LHCN-M2 (cell line): ENCODE data around the gene ANTKMT. TPM values are rescaled to one million over a fixed set of nuclear protein-coding genes. Genes with fewer than 3 reads are reported as not detected.
"Not testable (repeated sequence)": the region's sequence is repeated elsewhere in the genome, so short reads cannot be mapped to it uniquely, and the experiment has no call there.

Source experiments
- DNase-seq: peaks from one replicate; pipeline ENCODE4 v3.0.0-alpha.2; 2012; ENCODE audit warnings: low read depth
- total RNA-seq: library from RNA; depleted of rRNA; stranded (reverse); fragments of >200 nt; gene quantifications from 2 replicates; pipeline ENCODE4 v1.2.3, GENCODE V29; 2014

ANTKMT gene
- total RNA-seq, 1 experiment from 2014 or later, result 36.7 TPM

GRCh38 chr16:740764-741505 lies 20.0 kb downstream of the ANTKMT start, which contains the start of gene CIAO3:
TSS of gene CIAO3 (minus strand) at chr16:740997. CDS start at chr16:740985, 12 bp downstream.
- peak; percentile 84 for DNase-seq

DNA sequence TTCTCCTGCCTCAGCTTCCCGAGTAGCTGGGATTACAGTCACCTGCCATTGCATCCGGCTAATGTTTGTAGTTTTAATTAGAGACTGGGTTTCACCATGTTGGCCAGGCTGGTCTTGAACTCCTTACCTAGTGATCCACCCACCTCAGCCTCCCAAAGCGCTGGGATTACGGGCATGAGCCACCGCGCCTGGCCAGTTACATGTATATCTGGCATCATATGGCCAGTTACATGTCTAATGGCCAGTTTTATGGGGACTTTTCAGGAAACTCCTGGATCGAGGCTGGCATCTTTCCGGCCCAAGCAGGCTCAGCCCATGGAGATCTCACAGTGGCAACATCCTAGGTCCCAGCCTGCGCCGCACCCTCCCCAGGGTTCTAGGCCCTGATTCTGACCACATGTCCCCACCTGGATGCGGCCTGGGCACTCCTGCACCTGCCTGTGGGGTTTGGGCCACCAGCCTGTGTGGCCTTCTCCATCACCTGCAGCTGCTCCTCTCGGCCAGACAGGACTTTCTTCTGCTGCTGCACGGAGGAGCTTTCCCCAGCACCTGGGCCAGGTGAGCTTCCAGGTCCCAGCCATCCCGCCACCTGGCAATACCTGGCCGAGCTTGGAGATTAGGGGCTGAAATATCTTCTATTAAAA lies 21.2 kb downstream of the ANTKMT start:
- no peak for DNase-seq

DNA sequence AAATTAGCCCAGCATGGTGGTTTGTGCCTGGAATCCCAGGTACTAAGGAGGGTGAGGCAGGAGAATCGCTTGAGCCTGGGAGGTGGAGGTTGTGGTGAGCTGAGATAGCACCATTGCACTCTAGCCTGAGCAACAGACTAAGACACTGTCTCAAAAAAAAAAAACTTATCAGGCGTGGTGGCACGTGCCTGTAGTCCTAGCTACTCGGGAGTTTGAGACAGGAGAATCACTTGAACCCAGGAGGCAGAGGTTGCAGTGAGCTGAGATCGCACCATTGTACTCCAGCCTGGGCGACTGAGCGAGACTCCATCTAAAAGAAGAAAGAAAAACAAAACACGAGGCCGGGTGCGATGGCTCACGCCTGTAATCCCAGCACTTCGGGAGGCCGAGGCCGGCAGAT lies 21.9 kb downstream of the ANTKMT start:
- not testable (repeated sequence) for DNase-seq

DNA sequence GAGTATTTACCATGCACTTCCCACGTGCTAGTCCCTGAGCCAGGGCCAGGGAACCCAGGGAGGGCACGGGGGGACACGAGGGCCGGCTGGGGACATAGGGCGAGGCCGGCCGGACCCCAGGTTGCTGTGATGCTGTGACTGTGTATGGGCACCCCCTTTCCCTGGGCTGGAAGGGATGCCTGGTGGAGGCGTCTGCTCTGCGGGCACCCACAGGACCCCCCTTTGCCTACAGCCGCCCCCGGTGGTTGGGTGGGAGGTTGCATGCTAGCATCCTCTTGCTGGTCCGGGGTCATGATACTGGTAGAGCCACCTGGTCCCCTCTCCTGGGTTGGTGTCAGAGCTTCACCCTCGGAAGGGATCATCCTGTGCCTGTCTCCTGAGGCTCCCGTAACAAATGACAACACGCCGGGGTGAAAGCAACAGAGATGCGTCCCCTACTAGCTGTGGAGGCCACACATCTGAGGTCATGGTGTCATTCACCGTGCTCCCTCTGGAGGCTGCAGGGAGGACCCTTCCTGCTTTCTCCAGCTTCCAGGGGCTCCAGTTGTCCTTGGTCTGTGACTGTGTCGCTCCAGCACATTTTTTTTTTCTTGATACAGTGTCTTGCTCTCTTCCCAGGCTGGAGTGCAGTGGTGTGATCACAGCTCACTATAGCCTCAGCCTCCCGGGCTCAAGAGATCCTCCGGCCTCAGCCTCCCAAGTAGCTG lies 23.0 kb downstream of the ANTKMT start:
- no peak for DNase-seq

- DNase-seq, result no peak
Observed at GRCh38 chr16:745739-746138, 24.8 kb downstream of the ANTKMT start.

DNA sequence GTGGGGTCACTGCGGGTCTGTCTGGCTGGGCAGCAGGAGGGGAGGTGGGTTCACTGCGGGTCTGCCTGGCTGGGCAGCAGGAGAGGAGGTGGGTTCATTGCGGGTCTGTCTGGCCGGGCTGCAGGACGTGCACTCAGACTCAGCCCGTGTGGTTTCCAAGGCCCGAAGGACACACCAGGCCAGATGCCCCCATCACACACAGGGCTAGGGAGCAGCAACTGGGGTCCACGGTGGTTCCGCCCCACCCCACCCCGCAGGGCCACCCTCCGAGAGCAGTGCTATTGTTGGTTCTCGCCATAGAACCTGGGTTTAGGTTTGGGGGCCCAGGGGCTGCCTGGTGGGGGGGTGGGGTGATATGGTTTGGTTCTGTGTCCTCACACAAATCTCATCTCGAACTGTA lies 25.7 kb downstream of the ANTKMT start:
- DNase-seq, result no peak

- DNase-seq, result no peak
Observed at GRCh38 chr16:747978-748746, 27.2 kb downstream of the ANTKMT start.

DNA sequence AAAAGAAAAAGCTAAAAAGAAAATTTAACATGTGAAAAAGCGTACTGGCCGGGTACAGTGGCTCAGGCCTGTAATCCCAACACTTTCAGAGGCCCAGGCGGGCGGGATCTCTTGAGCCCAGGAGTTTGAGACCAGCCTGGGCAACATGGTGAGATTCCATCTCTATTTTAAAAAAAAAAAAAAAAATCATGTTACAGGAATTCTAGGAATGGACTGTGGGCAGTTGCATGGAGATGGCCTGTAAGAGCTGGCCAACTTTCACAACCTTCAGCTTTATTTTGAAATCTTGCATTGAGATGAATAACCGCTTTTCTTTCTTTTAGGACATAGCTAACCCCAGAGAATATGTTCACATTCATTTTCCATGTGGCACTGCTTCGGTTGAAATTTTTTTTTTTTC lies 28.1 kb downstream of the ANTKMT start:
- DNase-seq, result peak; percentile 54

DNA sequence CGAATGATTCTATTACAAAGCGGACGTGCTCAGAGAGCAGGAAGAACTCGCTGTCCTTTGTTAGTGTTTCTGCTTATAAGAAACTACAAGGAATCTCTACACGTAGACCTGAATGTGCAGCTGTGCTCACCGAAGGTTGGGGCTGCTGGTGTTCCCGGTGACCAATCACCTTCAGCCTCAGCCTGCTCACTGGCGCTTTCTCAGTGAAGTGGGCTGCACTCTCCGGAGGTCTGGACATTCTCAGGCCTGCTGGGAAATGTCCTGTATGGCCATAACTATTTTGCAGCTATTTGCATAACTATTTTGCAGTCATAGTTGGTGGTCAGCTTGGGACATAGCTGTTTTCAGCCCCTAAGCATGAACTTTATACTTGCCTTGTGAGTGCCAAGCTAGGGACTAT lies 29.5 kb downstream of the ANTKMT start:
- no peak for DNase-seq

DNA sequence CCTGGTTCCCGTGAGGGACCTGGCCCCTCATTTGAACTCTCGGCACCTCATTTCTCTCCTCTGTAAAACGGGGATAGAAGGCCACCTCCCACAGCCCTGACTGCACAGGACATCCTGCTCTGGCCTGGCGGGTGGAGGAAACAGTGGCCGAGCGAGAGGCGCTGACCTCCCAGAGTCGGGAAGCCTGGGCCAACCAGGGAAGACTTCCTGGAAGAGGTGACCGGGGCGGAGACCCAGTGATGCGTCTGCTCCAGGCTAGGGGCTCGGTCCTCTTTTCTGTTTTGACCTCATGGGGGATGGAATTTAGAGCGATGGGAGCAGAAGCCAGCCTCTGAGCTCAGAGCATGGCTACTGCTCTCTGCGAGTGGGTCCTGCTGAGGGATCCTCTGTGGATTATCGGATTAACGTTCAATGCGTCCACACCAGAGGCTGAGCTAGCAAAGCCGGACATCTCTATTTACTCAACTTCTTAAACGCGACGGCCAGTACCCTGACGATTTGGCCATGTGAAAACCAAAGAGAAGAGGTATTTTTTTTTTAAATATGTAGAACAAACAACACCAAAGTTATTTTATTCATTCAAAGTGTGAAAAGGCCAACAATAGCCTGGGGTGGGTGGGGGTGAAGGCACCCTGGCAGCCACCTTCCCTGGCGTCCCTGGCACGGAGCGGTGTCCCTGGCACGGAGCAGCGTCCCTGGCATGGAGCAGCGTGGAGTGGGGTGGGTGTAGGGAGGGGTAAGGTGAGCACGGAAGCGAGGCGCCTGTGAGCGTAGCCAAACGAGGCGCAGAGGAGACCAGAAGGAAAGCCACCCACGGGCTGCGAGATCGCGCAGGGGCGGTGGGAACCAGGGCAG lies 30.4 kb downstream of the ANTKMT start:
- no peak for DNase-seq

DNA sequence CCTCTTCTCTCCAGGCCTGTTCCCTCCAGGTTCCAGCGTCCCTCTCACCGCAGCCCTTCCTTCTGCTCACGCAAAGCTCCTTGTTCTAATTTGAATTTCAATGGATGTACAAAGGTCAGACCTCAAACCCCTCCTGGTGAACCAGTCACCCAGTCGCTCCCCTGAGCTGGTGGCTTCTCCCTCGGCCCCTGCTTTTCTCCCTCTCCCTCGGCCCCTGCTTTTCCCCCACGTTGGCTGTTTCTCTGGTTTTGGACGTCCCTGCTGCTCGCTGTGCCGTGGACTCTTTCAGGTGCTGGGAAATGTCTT lies 31.0 kb downstream of the ANTKMT start:
- no peak for DNase-seq

GRCh38 chr16:754121-754607 lies 33.2 kb downstream of the ANTKMT start:
- not testable (repeated sequence) for DNase-seq

- DNase-seq, result no peak
Observed at GRCh38 chr16:754656-755055, 33.7 kb downstream of the ANTKMT start.

- no peak for DNase-seq
Observed at GRCh38 chr16:756428-756827, 35.5 kb downstream of the ANTKMT start.

GRCh38 chr16:759110-759910 lies 38.4 kb downstream of the ANTKMT start:
- no peak for DNase-seq

- no peak for DNase-seq
Observed at GRCh38 chr16:760065-760464, 39.1 kb downstream of the ANTKMT start.

DNA sequence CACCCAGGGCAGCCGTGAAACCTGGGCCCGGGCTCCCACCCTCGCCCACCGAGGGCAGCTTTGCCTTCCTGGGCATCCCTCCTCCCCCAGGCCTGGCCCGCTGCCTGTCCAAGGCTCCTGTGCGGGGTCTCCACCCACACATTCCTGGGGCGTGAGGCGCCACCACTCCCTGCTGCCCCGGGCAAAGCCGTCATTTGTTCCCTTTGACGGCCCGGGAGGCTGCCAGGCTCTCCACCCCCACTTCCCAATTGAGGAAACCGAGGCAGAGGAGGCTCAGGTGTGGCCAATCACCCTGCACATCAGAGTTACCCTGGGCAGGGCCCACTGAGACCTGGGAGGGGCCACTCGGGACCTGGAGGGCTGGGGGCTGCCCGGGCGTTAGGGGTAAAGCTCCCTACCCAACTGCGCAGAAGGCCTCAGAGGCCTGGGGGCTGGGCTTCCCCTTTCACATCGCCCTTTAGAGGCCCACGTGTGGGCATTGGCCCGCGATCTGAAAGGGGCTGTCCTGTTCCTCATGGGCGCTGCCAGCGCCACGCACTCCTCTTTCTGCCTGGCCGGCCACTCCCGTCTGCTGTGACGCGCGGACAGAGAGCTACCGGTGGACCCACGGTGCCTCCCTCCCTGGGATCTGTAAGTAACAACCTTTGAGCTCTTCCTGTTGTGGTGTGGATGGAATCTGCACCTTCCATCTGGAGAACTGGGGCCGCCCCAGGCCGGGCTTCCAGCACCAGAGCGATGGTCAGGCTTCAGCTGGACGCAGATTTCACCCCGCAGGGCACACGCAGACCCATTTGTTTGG lies 39.8 kb downstream of the ANTKMT start, which contains the start of gene MSLN:
Gene MSLN (plus strand): TSS at position 190 of the 799 bp plus-strand sequence. CDS start 1,947 bp downstream, outside the sequence.
- DNase-seq, result no peak

DNA sequence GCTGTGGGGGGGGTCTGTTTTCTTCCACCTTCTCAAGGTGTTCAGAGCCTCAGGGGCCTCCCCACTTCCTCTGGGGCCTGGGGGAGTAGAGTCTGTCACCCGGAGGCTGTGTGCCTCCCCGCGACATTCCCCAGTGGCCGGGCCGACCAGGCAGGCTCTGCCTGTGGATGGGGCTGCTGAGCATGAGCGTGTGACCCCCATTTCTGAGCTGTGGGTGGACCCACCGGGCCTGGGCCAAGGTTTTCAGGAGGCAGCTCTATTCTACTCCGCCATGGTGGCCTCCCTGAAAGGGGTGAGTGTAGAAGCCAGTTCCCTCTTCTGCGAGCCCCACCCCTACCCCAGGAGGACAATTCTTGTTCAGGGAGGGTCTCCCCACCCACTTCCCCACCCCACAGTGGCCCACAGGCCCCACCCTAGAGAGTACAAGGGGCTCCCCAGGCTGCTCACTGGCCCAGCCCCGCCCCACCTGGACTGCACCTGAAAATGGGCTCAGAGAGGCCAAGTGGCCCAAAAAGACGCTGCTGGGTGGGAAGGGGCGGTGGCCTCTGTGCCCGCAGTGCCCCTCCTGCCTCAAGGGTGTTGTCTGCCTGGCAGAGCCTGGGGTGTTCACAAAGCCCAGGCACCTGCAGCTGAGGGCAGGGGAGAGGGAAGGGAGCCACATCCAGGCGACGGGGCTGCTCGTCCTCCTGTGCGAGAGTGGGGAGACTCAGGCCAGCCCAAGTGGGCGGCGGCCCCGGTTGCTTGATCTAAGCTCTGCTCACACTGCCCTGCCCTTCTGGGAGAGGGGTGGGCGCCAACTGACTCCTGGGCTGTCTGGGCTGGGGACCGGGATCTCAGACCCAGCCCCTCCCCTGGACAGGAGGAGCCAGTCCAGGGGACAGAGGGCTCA lies 40.9 kb downstream of the ANTKMT start:
- DNase-seq, result no peak
